Right lobe of liver (tissue), 6 donors: ENCODE results near the gene TMEM140. TPM values are rescaled to one million over a fixed set of nuclear protein-coding genes. Genes with fewer than 3 reads are reported as not detected.

ENCODE experiments used
- ATAC-seq, 4 donors: fragments of 200-7000 bp; cut with Tn5 transposase; one replicate each; pipeline ENCODE4 v1.9.1; 2020; ENCODE audit warnings: mild to moderate bottlenecking in 4 of 4, moderate library complexity in 4 of 4
- DNase-seq, 3 donors: peaks; one replicate each; pipeline ENCODE4 v3.0.0-alpha.2; 2020
- H3K27ac ChIP-seq, 3 donors: fragments of 200-600 bp; one replicate each; pipeline ENCODE4 v1.8.0; 2022
- H3K27me3 ChIP-seq, 2 donors: fragments of 200-600 bp; one replicate each; pipeline ENCODE4 v1.8.0; 2022
- H3K36me3 ChIP-seq, 4 donors: fragments of 200-600 bp; sonication (generic) in 1 of 4; one replicate each; pipeline versions ENCODE4 v1.5.1 to v1.8.0; 2017 to 2022; ENCODE audit warnings: control low read depth in 1 of 4
- H3K4me1 ChIP-seq, 4 donors: fragments of 200-600 bp; sonication (generic) in 1 of 4; one replicate each; pipeline versions ENCODE4 v1.5.1 to v1.8.0; 2017 to 2022; ENCODE audit warnings: control low read depth in 1 of 4
- H3K4me3 ChIP-seq, 3 donors: fragments of 200-600 bp; one replicate each; pipeline ENCODE4 v1.8.0; 2022
- H3K9me3 ChIP-seq, 4 donors: fragments of 200-600 bp; sonication (generic) in 1 of 4; one replicate each; pipeline versions ENCODE4 v1.5.1 to v1.8.0; 2017 to 2022; ENCODE audit warnings: control low read depth in 1 of 4
- CTCF ChIP-seq, 4 donors: fragments of 200-600 bp in 3 of 4; fragments of 450-650 bp in 1 of 4; IDR thresholded peaks; one replicate each; pipeline versions ENCODE4 v1.5.1 to v1.8.0; 2016 to 2022; ENCODE audit warnings: antibody characterized with exemption in 4 of 4, mild to moderate bottlenecking in 2 of 4
- POLR2A ChIP-seq: fragments of 450-650 bp; IDR thresholded peaks from one replicate; pipeline ENCODE4 v1.6.1; 2017; ENCODE audit warnings: antibody characterized with exemption, mild to moderate bottlenecking
- WGBS: methylation state at CpG from one replicate; pipeline ENCODE4 v1.1.6; 2018; ENCODE audit warnings: low coverage, low lambda C conversion rate; ENCODE audit not compliant: insufficient coverage; ENCODE audit errors: missing lambda C conversion rate; 5-methylcytosine and 5-hydroxymethylcytosine counted together
- intact Hi-C, 2 donors: fragments of 100-400 bp; cut with DNase I; formaldehyde crosslinking; loops; one replicate each; pipeline versions ENCODE4 v1.11.2 to v1.14.1; 2022
- total RNA-seq, 6 experiments: library from RNA; depleted of rRNA in 2 of 6; stranded (reverse); fragments of >200 nt in 2 of 6; fragmentation: NEBNext Ultra II Directional in 3 of 6; extraction: Animal tissue kit (Norgen Biotek cat#: 25700) in 3 of 6; gene quantifications; one replicate each; pipeline versions ENCODE4 v1.1.0 to v1.2.4, GENCODE V29; 2016 to 2023
- donor health status: DM: no; HTN: yes; CAD: no.
- donor health status: DM: no; HTN: no; CAD: no.
- donor health status: DM: no; HTN: no; CAD: no.
- donor health status: DM: no; HTN: yes; CAD: no.
- donor health status: DM: no; HTN: yes; CAD: no.

TMEM140 gene
- total RNA-seq, 6 experiments from 2014 or later = 31.2 to 58.9 (median 37.4) TPM

- Histone ChIP-seq H3K36me3 (no peaks in the 10 kb centered on the region), H3K27me3 (no peaks in the 10 kb centered on the region), H3K4me3 (no peak overlapping the region), H3K27ac (no peak overlapping the region), H3K4me1 (no peaks in the 10 kb centered on the region), H3K9me3 (no peaks in the 10 kb centered on the region)
- intact Hi-C loops = no loop called here
- 100% methylated on average over 4 of the region's 4 CpGs for WGBS
- ATAC-seq (no peak), DNase-seq (no peak)
- TF ChIP-seq POLR2A (no peak), CTCF (IDR thresholded peaks at IDR 0.05) (no peak)
Observed at GRCh38 chr7:135109562-135109961, 38.3 kb upstream of the TMEM140 start.

- no peak overlapping the region for H3K4me3 ChIP-seq
- DNase-seq = no peak
- no peaks in the 10 kb centered on the region for H3K27me3 ChIP-seq
- H3K27ac ChIP-seq = no peak overlapping the region
- no peak for ATAC-seq
- H3K9me3 ChIP-seq = no peaks in the 10 kb centered on the region
- WGBS = no CpG with 5 or more reads among the region's 1 CpG
- H3K36me3 ChIP-seq = no peaks in the 10 kb centered on the region
- no peak for TF ChIP-seq CTCF (IDR thresholded peaks at IDR 0.05)
- no peak for TF ChIP-seq POLR2A
- H3K4me1 ChIP-seq = no peaks in the 10 kb centered on the region
- intact Hi-C loops = no loop called here
Observed at GRCh38 chr7:135109976-135110375, 37.9 kb upstream of the TMEM140 start.

GRCh38 chr7:135111379-135111778, 36.5 kb upstream of the TMEM140 start:
- DNase-seq = no peak
- Histone ChIP-seq H3K36me3 (no peaks in the 10 kb centered on the region), H3K9me3 (no peaks in the 10 kb centered on the region), H3K27me3 (no peaks in the 10 kb centered on the region), H3K4me1 (no peaks in the 10 kb centered on the region), H3K27ac (no peak overlapping the region), H3K4me3 (no peak overlapping the region)
- TF ChIP-seq CTCF (IDR thresholded peaks at IDR 0.05) = no peak
- TF ChIP-seq POLR2A = no peak
- intact Hi-C loops = no loop called here
- no peak for ATAC-seq
- 21% methylated on average over 2 of the region's 2 CpGs for WGBS

- Histone ChIP-seq H3K36me3 (no peaks in the 10 kb centered on the region), H3K4me1 (no peaks in the 10 kb centered on the region), H3K27ac (no peak overlapping the region), H3K4me3 (no peak overlapping the region), H3K9me3 (no peaks in the 10 kb centered on the region), H3K27me3 (no peaks in the 10 kb centered on the region)
- 93% methylated on average over 1 of the region's 1 CpG for WGBS
- intact Hi-C loops = no loop called here
- no peak for ATAC-seq
- DNase-seq = no peak
- no peak for TF ChIP-seq POLR2A
Observed at GRCh38 chr7:135114622-135115021, 33.2 kb upstream of the TMEM140 start.

GRCh38 chr7:135117096-135117495, 30.8 kb upstream of the TMEM140 start:
- 100% methylated on average over 1 of the region's 1 CpG for WGBS
- no peaks in the 10 kb centered on the region for H3K27me3 ChIP-seq

More at GRCh38 chr7:135117096-135117495, 30.8 kb upstream of the TMEM140 start:
- no peak for DNase-seq
- no peaks in the 10 kb centered on the region for H3K9me3 ChIP-seq
- no peak for ATAC-seq
- TF ChIP-seq POLR2A (no peak), CTCF (IDR thresholded peaks at IDR 0.05) (no peak)
- no peaks in the 10 kb centered on the region for H3K36me3 ChIP-seq
- intact Hi-C loops = no loop called here
- H3K27ac ChIP-seq = no peak overlapping the region
- no peaks in the 10 kb centered on the region for H3K4me1 ChIP-seq
- no peak overlapping the region for H3K4me3 ChIP-seq
